H9 (cell line): ENCODE measurements around the gene CTDSP2. TPM values are rescaled to one million over a fixed set of nuclear protein-coding genes. Genes with fewer than 3 reads are reported as not detected.

ENCODE experiments used
- DNase-seq: peaks from one replicate; pipeline ENCODE4 v3.0.0-alpha.2; 2017
- H2AFZ ChIP-seq: one replicate; pipeline ENCODE4 v1.6.1; 2013; ENCODE audit warnings: mild to moderate bottlenecking, low read length, control low read depth, moderate library complexity
- H2AK5ac ChIP-seq: 2 replicates; pipeline ENCODE4 v1.6.1; 2013; ENCODE audit warnings: low read length, control low read depth, mixed read lengths; ENCODE audit not compliant: insufficient read length
- H2BK120ac ChIP-seq: one replicate; pipeline ENCODE4 v1.6.1; 2013; ENCODE audit warnings: low read depth, mild to moderate bottlenecking, low read length, control low read depth, inconsistent platforms; ENCODE audit not compliant: poor library complexity, severe bottlenecking
- H2BK12ac ChIP-seq: 2 replicates; pipeline ENCODE4 v1.6.1; 2013; ENCODE audit warnings: low read length, control low read depth, mixed read lengths, low read depth; ENCODE audit not compliant: insufficient read length
- H2BK15ac ChIP-seq: 2 replicates; pipeline ENCODE4 v1.6.1; 2013; ENCODE audit warnings: low read depth, low read length, control low read depth
- H2BK20ac ChIP-seq: one replicate; pipeline ENCODE4 v1.6.1; 2013; ENCODE audit warnings: low read depth, mild to moderate bottlenecking, low read length, control low read depth, inconsistent platforms; ENCODE audit not compliant: poor library complexity, severe bottlenecking
- H2BK5ac ChIP-seq: 2 replicates; pipeline ENCODE4 v1.6.1; 2013; ENCODE audit warnings: low read length, control low read depth, mixed read lengths; ENCODE audit not compliant: insufficient read length
- H3K14ac ChIP-seq: 2 replicates; pipeline ENCODE4 v1.6.1; 2013; ENCODE audit warnings: low read length, control low read depth; ENCODE audit not compliant: insufficient read depth
- H3K18ac ChIP-seq: 2 replicates; pipeline ENCODE4 v1.6.1; 2013; ENCODE audit warnings: low read depth, mild to moderate bottlenecking, mixed read lengths, low read length, control low read depth; ENCODE audit not compliant: insufficient read length
- H3K23ac ChIP-seq: 2 replicates; pipeline ENCODE4 v1.6.1; 2013; ENCODE audit warnings: low read length, control low read depth, mixed read lengths, low read depth; ENCODE audit not compliant: insufficient read length
- H3K23me2 ChIP-seq: 2 replicates; pipeline ENCODE4 v1.6.1; 2013; ENCODE audit warnings: low read depth, mild to moderate bottlenecking, mixed read lengths, low read length, control low read depth; ENCODE audit not compliant: insufficient read length, poor library complexity, severe bottlenecking
- H3K27ac ChIP-seq: 2 replicates; pipeline ENCODE4 v1.5.1; 2013; ENCODE audit warnings: low read length, control low read depth, mixed read lengths, low read depth; ENCODE audit not compliant: insufficient read length
- H3K27me3 ChIP-seq: 2 replicates; pipeline ENCODE4 v1.6.1; 2013; ENCODE audit warnings: low read length, control low read depth, inconsistent platforms; ENCODE audit not compliant: insufficient read depth
- H3K4ac ChIP-seq: 2 replicates; pipeline ENCODE4 v1.6.1; 2013; ENCODE audit warnings: low read depth, mild to moderate bottlenecking, control low read depth, inconsistent platforms, low read length, moderate library complexity
- H3K4me1 ChIP-seq: 2 replicates; pipeline ENCODE4 v1.6.1; 2013; ENCODE audit warnings: low read length, control low read depth, inconsistent platforms; ENCODE audit not compliant: insufficient read depth
- H3K4me2 ChIP-seq: 2 replicates; pipeline ENCODE4 v1.6.1; 2013; ENCODE audit warnings: low read length, control low read depth, mixed read lengths; ENCODE audit not compliant: insufficient read length, insufficient read depth
- H3K56ac ChIP-seq: 2 replicates; pipeline ENCODE4 v1.6.1; 2013; ENCODE audit warnings: low read depth, mild to moderate bottlenecking, mixed read lengths, low read length, control low read depth; ENCODE audit not compliant: insufficient read length
- H3K79me1 ChIP-seq: 2 replicates; pipeline ENCODE4 v1.6.1; 2013; ENCODE audit warnings: low read depth, mild to moderate bottlenecking, moderate library complexity, low read length, control low read depth, inconsistent platforms; ENCODE audit not compliant: insufficient read depth, poor library complexity, severe bottlenecking
- H3K79me2 ChIP-seq: 2 replicates; pipeline ENCODE4 v1.6.1; 2013; ENCODE audit warnings: low read length, control low read depth, inconsistent platforms; ENCODE audit not compliant: insufficient read depth
- H3K9ac ChIP-seq: 2 replicates; pipeline ENCODE4 v1.6.1; 2013; ENCODE audit warnings: low read length, control low read depth, mixed read lengths; ENCODE audit not compliant: insufficient read length; ENCODE audit errors: extremely low read depth
- H3K9me3 ChIP-seq: one replicate; pipeline ENCODE4 v1.6.1; 2013; ENCODE audit warnings: low read depth, low read length, inconsistent platforms; ENCODE audit not compliant: control insufficient read depth
- H3T11ph ChIP-seq: one replicate; pipeline ENCODE4 v1.6.1; 2013; ENCODE audit warnings: mild to moderate bottlenecking, low read length, control low read depth, inconsistent platforms
- H4K20me1 ChIP-seq: one replicate; pipeline ENCODE4 v1.6.1; 2013; ENCODE audit not compliant: control insufficient read depth, insufficient read length, insufficient read depth
- H4K5ac ChIP-seq: 2 replicates; pipeline ENCODE4 v1.6.1; 2013; ENCODE audit warnings: low read depth, mild to moderate bottlenecking, mixed read lengths, low read length, control low read depth; ENCODE audit not compliant: insufficient read length
- H4K8ac ChIP-seq: replicated peaks from 2 replicates; pipeline ENCODE4 v1.6.1; 2013; ENCODE audit warnings: low read length, control low read depth, mixed read lengths, low read depth; ENCODE audit not compliant: insufficient read length
- H4K91ac ChIP-seq: 2 replicates; pipeline ENCODE4 v1.6.1; 2013; ENCODE audit warnings: low read depth, mild to moderate bottlenecking, moderate library complexity, mixed read lengths, low read length, control low read depth; ENCODE audit not compliant: insufficient read length
- H3K27ac Mint-ChIP-seq, 3 experiments: 2 replicates in 2 of 3; 3 replicates in 1 of 3; pipeline ENCODE4 v1.8.0; 2020 to 2021; ENCODE audit warnings: mixed read lengths in 3 of 3, mild to moderate bottlenecking in 1 of 3, moderate library complexity in 1 of 3
- H3K27me3 Mint-ChIP-seq: 2 replicates; pipeline ENCODE4 v1.8.0; 2021; ENCODE audit warnings: low read depth, mild to moderate bottlenecking, moderate library complexity, mixed read lengths
- H3K36me3 Mint-ChIP-seq, 3 experiments: 2 replicates in 2 of 3; 3 replicates in 1 of 3; pipeline ENCODE4 v1.8.0; 2020 to 2021; ENCODE audit warnings: low read depth in 3 of 3, mixed read lengths in 3 of 3; ENCODE audit not compliant: insufficient read depth in 1 of 3
- H3K4me1 Mint-ChIP-seq, 2 experiments: 2 replicates each; pipeline ENCODE4 v1.8.0; 2020; ENCODE audit warnings: mixed read lengths in 2 of 2
- H3K4me3 Mint-ChIP-seq, 2 experiments: 2 replicates in 1 of 2; 3 replicates in 1 of 2; pipeline ENCODE4 v1.8.0; 2020 to 2021; ENCODE audit warnings: mild to moderate bottlenecking in 2 of 2, mixed read lengths in 2 of 2, moderate library complexity in 1 of 2
- H3K9me3 Mint-ChIP-seq, 2 experiments: 2 replicates in 1 of 2; 3 replicates in 1 of 2; pipeline ENCODE4 v1.8.0; 2020; ENCODE audit warnings: mild to moderate bottlenecking in 2 of 2, mixed read lengths in 2 of 2, moderate library complexity in 1 of 2
- CTCF ChIP-seq: fragments of 200-600 bp; sonication (generic); conservative IDR thresholded peaks from 3 replicates; pipeline ENCODE4 v1.8.0; 2021; ENCODE audit warnings: antibody characterized with exemption, mild to moderate bottlenecking
- WGBS: extraction: QIAGEN DNeasy Blood & Tissue Kit; methylation state at CpG from one replicate; pipeline ENCODE4 v1.1.7; 2013; ENCODE audit warnings: missing lambda C conversion rate, low lambda C conversion rate, mixed read lengths; ENCODE audit not compliant: insufficient read length; ENCODE audit errors: extremely low coverage; 5-methylcytosine and 5-hydroxymethylcytosine counted together
- total RNA-seq: library from RNA; stranded (reverse); gene quantifications from 2 replicates; pipeline ENCODE4 v1.2.1, GENCODE V29; 2021

Gene CTDSP2
- total RNA-seq, 1 experiment from 2014 or later: 103 TPM

- TF ChIP-seq CTCF: no peak
- H2BK120ac ChIP-seq: no peak overlapping the region
- H3K9me3 ChIP-seq: no peaks in the 10 kb centered on the region
- no peak overlapping the region for H4K8ac ChIP-seq
- Mint-ChIP-seq H3K4me3 (peak overlapping the region in 1 of 2 experiments; percentile 32; a peak in 2 of 5 replicates), H3K27ac (peak overlapping the region; percentile 70 to 98 (median 96)), H3K27me3 (no peaks in the 10 kb centered on the region), H3K36me3 (peaks cover 0 to 3% (median 0%) of the 10 kb centered on the region in 3 experiments; a peak in 2 of 7 replicates), H3K4me1 (peaks cover 76 to 87% of the 10 kb centered on the region in 2 experiments), H3K9me3 (no peaks in the 10 kb centered on the region)
- no peak overlapping the region for H2BK12ac ChIP-seq
- no peak overlapping the region for H2BK20ac ChIP-seq
- H2BK5ac ChIP-seq: no peak overlapping the region
- no peak overlapping the region for H3K4ac ChIP-seq
- H4K20me1 ChIP-seq: no peaks in the 10 kb centered on the region
- peaks cover 10% of the 10 kb centered on the region for H3K79me1 ChIP-seq
- no peak overlapping the region for H3K4me2 ChIP-seq
- H3K79me2 ChIP-seq: peaks cover 29% of the 10 kb centered on the region; the same call in 1 of the 2 replicates
- no peak overlapping the region for H2AK5ac ChIP-seq
- no peak overlapping the region for H4K5ac ChIP-seq
- H3K27me3 ChIP-seq: no peaks in the 10 kb centered on the region
- no peak overlapping the region for H3T11ph ChIP-seq
- H3K23me2 ChIP-seq: no peaks in the 10 kb centered on the region
- peaks cover 26% of the 10 kb centered on the region for H3K4me1 ChIP-seq
- no peak overlapping the region for H3K27ac ChIP-seq
- no peak overlapping the region for H2BK15ac ChIP-seq
- no CpG with 5 or more reads among the region's 9 CpGs for WGBS
- no peak overlapping the region for H3K56ac ChIP-seq
- no peak overlapping the region for H3K14ac ChIP-seq
- H3K23ac ChIP-seq: no peak overlapping the region
- no peak overlapping the region for H3K9ac ChIP-seq
- H4K91ac ChIP-seq: no peak overlapping the region
- DNase-seq: no peak
- H2AFZ ChIP-seq: no peak overlapping the region
- H3K18ac ChIP-seq: no peak overlapping the region
Observed at GRCh38 chr12:57835366-57836288, 10.9 kb downstream of the CTDSP2 start.
